Fibroblast of villous mesenchyme (primary cell): Measurements from ENCODE around the gene CNKSR1. TPM values are rescaled to one million over a fixed set of nuclear protein-coding genes. Genes with fewer than 3 reads are reported as not detected.

ENCODE experiments used
- DNase-seq: peaks from one replicate; pipeline ENCODE4 v3.0.0-alpha.2; 2010; ENCODE audit warnings: low read depth
- H3K4me3 ChIP-seq: 2 replicates; pipeline ENCODE4 v1.5.1; 2011; ENCODE audit warnings: low read depth, mild to moderate bottlenecking, low read length
- CTCF ChIP-seq: IDR thresholded peaks from 2 replicates; pipeline ENCODE4 v1.5.1; 2012; ENCODE audit warnings: low read depth, mild to moderate bottlenecking, low read length; ENCODE audit not compliant: insufficient read depth
- total RNA-seq: library from RNA; depleted of rRNA; stranded (reverse); fragments of >200 nt; gene quantifications from 2 replicates; pipeline ENCODE4 v1.2.3, GENCODE V29; 2012

The CNKSR1 gene
- total RNA-seq, 1 donor = not detected

GRCh38 chr1:26237230-26237966 lies 60.1 kb downstream of the CNKSR1 start:
- TF ChIP-seq CTCF = no peak
- DNase-seq = peak; percentile 62
- no peak overlapping the region for H3K4me3 ChIP-seq

Other genes with a start within 250 kb of the CNKSR1 start
- gene PAFAH2, start 179.4 kb upstream of the CNKSR1 start, total RNA-seq = 7.7 and 11.2 TPM in 2 replicates
- gene EXTL1, start 155.7 kb upstream of the CNKSR1 start, total RNA-seq = 3.9 and 6.0 TPM in 2 replicates
- gene SLC30A2, start 131.4 kb upstream of the CNKSR1 start, total RNA-seq = not detected in 2 replicates
- gene TRIM63, start 109.9 kb upstream of the CNKSR1 start, total RNA-seq = not detected in 2 replicates
- gene PDIK1L, start 65.7 kb upstream of the CNKSR1 start, total RNA-seq = 2.6 and 4.8 TPM in 2 replicates
- under 0.01 TPM in 1 of 2 replicates, not detected in the other for gene FAM110D, start 18.4 kb upstream of the CNKSR1 start, total RNA-seq
- gene C1orf232, start 8.5 kb upstream of the CNKSR1 start, total RNA-seq = not detected in 2 replicates
- 20.3 and 26.4 TPM in 2 replicates for gene ZNF593, start 7.6 kb upstream of the CNKSR1 start, total RNA-seq
- 0.32 TPM in 1 of 2 replicates, not detected in the other for gene ZNF593OS, start 5.7 kb upstream of the CNKSR1 start, total RNA-seq
- not detected in 2 replicates for gene CATSPER4, start 13.1 kb downstream of the CNKSR1 start, total RNA-seq
- 9.3 and 13.0 TPM in 2 replicates for gene CEP85, start 56.7 kb downstream of the CNKSR1 start, total RNA-seq
- 18.1 and 26.4 TPM in 2 replicates for gene SH3BGRL3, start 102.6 kb downstream of the CNKSR1 start, total RNA-seq
- 2.9 and 5.6 TPM in 2 replicates for gene UBXN11, start 129.1 kb downstream of the CNKSR1 start, total RNA-seq
- not detected in 2 replicates for gene CD52, start 140.5 kb downstream of the CNKSR1 start, total RNA-seq
- not detected in 2 replicates for gene CRYBG2, start 176.6 kb downstream of the CNKSR1 start, total RNA-seq
- gene ZNF683, start 195.3 kb downstream of the CNKSR1 start, total RNA-seq = not detected in 2 replicates
- not detected in 2 replicates for gene LIN28A, start 233.3 kb downstream of the CNKSR1 start, total RNA-seq